ENCODE measurements around the gene DVL1. TPM values are rescaled to one million over a fixed set of nuclear protein-coding genes. Genes with fewer than 3 reads are reported as not detected.
A peak's percentile ranks its signal among the peaks of the same experiment; 100 is the strongest.

DVL1 gene
- total and polyA plus RNA-seq, 12 donors, result 64.7 to 153 (median 79.7) TPM

DNA sequence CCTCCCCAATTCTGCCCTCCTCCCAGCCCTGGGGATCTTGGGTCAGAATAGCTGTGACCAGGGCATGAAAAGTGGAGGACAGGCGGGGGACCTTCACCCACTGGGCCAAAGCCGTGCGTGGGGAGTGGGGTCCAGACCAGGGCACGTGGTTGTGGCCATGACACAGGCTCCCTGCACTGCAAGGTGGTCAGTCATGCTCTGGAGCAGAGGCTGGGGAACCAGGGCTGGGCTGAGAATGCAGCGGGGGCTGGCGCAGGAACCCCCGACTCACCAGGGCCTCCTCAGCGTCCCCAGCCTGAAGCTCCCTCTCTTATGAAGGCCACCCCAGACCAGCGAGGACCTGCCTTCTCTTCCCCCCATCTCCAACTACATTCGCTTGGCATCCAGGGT lies 2.7 kb downstream of the DVL1 start:
- H3K9me3 ChIP-seq, result no peaks in the 10 kb centered on the region
- H3K27ac ChIP-seq, result peak overlapping the region in 7 of 10 donors; percentile 0 to 85 (median 13)
- whole genome bisulfite sequencing, 2 donors, result 91 to 94% methylated on average over 10 of the region's 10 CpGs
- intact Hi-C loops (cut with DNase I), result loop anchor here in 2 of 10 donors (5.0 kb wide), 1 partner anchor 39 kb away; the partner anchor contains the start of genes ACAP3 (in 2 of the 2) and PUSL1 (in 2 of the 2)
- no peak for ATAC-seq
- TF ChIP-seq, protein P1, sequence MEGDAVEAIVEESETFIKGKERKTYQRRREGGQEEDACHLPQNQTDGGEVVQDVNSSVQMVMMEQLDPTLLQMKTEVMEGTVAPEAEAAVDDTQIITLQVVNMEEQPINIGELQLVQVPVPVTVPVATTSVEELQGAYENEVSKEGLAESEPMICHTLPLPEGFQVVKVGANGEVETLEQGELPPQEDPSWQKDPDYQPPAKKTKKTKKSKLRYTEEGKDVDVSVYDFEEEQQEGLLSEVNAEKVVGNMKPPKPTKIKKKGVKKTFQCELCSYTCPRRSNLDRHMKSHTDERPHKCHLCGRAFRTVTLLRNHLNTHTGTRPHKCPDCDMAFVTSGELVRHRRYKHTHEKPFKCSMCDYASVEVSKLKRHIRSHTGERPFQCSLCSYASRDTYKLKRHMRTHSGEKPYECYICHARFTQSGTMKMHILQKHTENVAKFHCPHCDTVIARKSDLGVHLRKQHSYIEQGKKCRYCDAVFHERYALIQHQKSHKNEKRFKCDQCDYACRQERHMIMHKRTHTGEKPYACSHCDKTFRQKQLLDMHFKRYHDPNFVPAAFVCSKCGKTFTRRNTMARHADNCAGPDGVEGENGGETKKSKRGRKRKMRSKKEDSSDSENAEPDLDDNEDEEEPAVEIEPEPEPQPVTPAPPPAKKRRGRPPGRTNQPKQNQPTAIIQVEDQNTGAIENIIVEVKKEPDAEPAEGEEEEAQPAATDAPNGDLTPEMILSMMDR (IDR thresholded peaks at IDR 0.05), result no peak
- H3K4me3 ChIP-seq, result peak overlapping the region in 1 of 10 donors; percentile 2
- H3K4me1 ChIP-seq, result peaks cover 28 to 56% (median 49%) of the 10 kb centered on the region in 9 donors
- peaks cover 0 to under 1% (median 0%) of the 10 kb centered on the region in 7 donors for H3K27me3 ChIP-seq
- peaks cover 0 to 7% (median 0%) of the 10 kb centered on the region in 9 donors for H3K36me3 ChIP-seq
- no peak for DNase-seq

DNA sequence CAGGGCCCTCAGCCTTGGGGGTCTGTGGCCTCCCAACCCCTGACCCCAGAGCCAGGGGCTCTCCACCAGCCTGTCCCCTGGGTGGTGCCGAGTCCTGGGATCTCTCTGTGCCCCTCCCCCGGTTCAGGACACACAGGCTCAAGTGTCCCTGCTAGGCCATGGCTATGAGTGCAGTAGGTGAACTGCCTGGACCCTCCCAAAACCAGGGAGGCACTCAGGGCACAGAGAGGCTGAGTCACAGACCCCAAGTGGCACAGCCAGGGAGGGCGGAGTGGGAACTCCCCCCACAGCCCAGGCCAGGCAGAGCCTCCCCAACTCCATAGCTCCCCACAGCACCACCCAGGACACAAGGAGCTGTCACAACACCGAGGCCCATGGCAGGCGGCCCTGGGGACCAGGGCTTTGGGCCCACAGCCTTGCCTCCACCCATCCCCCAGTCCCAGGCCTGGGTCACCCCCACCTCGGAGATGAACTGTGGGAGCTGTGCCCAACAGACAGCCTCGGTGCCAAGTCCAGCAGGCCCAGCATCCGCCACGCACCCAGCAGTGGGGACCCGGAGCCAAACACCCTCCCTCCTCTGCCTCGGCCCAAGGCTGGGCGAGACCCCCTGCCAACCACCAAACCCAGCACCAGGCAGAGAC lies 3.2 kb downstream of the DVL1 start:
- intact Hi-C loops (cut with DNase I), result loop anchor here in 2 of 10 donors (5.0 kb wide), 1 partner anchor 39 kb away; the partner anchor contains the start of genes ACAP3 (in 2 of the 2) and PUSL1 (in 2 of the 2)
- TF ChIP-seq, protein P1 (IDR thresholded peaks at IDR 0.05), result no peak
- peak overlapping the region in 9 of 10 donors; percentile 0 to 85 (median 13) for H3K27ac ChIP-seq
- H3K27me3 ChIP-seq, result no peaks in the 10 kb centered on the region
- peak overlapping the region in 1 of 10 donors; percentile 2 for H3K4me3 ChIP-seq
- 55 to 60% methylated on average over 12 of the region's 12 CpGs for WGBS, 2 donors
- peak in 5 of 8 donors; percentile 11 to 37 (median 18) for ATAC-seq
- H3K9me3 ChIP-seq, result no peaks in the 10 kb centered on the region
- DNase-seq, result peak in 1 of 2 donors; percentile 54
- peaks cover 0 to 12% (median 0%) of the 10 kb centered on the region in 9 donors for H3K36me3 ChIP-seq
- peaks cover 27 to 54% (median 47%) of the 10 kb centered on the region in 9 donors for H3K4me1 ChIP-seq

DNA sequence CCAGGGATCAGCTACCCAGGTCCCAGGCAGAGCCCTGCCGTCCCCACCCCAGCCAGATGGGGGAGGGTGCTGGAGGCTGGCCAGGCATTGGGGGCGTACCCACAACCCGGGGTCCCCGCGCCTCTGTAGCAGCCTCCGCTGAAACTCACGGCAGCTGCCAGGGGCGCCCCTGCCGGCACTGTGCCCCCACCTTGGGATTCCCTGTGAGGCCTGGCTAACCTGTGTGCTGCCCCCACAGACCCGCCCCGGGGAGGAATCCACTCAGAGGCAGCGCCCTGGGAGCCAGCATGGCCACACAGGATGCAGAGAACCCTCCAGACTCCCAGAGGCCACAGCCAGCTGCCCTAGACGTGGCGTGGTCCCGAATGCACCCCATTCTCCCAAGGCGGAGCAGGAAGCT lies 3.8 kb downstream of the DVL1 start:
- H3K27me3 ChIP-seq, result no peaks in the 10 kb centered on the region
- intact Hi-C loops (cut with DNase I), result loop anchor here in 2 of 10 donors (5.0 kb wide), 1 partner anchor 38 kb away; the partner anchor contains the start of genes ACAP3 (in 2 of the 2) and PUSL1 (in 2 of the 2)
- TF ChIP-seq, protein P1 (IDR thresholded peaks at IDR 0.05), result no peak
- peaks cover 0 to 13% (median under 1%) of the 10 kb centered on the region in 9 donors for H3K36me3 ChIP-seq
- H3K9me3 ChIP-seq, result no peaks in the 10 kb centered on the region
- ATAC-seq, result no peak
- DNase-seq, result no peak
- no peak overlapping the region for H3K4me3 ChIP-seq
- WGBS, 2 donors, result 78 to 81% methylated on average over 16 of the region's 16 CpGs
- H3K27ac ChIP-seq, result peak overlapping the region in 3 of 10 donors; percentile 7 to 40 (median 13)
- H3K4me1 ChIP-seq, result peaks cover 27 to 54% (median 47%) of the 10 kb centered on the region in 9 donors

DNA sequence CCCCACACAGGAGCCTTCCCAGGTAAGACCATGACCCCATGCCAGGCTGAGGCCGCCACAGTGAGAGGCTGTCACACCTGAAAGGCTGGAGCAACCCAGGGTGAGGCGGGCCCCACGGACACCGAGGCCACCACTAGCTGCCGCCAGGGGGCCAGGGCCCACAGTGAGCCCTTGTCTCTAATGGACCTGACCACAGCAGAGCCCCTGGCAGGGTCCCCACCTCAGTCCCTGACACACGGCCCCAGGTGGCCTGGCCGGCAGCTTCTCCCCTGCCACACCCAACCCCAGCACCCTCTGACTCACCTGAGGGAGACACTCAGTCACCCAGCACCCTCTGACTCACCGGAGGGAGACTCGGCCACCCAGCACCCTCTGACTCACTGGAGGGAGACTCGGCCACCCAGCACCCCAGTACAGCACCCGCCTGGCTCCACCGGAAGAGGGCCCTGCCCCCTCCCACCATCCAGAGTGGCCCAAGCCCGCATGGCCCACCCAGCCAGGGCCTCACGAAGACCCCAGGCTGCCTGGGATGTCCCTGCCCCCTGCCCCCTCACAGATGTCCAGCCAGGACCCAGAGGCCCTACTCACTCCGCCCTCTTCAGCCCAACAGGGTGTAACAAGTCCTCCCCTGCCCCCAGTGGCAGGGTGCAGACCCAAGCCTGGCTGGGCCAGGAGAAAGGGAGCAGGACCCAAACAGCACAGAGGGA lies 4.4 kb downstream of the DVL1 start:
- H3K27ac ChIP-seq, result peak overlapping the region in 3 of 10 donors; percentile 7 to 50 (median 36)
- H3K9me3 ChIP-seq, result no peaks in the 10 kb centered on the region
- H3K36me3 ChIP-seq, result peaks cover 0 to 19% (median 5%) of the 10 kb centered on the region in 9 donors
- H3K4me3 ChIP-seq, result no peak overlapping the region
- TF ChIP-seq, protein P1 (IDR thresholded peaks at IDR 0.05), result peak in 7 of 9 donors; percentile 9 to 32 (median 17)
- ATAC-seq (peak in 1 of 8 donors; percentile 0), DNase-seq (no peak)
- no peaks in the 10 kb centered on the region for H3K27me3 ChIP-seq
- WGBS, 2 donors, result 73 to 82% methylated on average over 15 of the region's 15 CpGs
- intact Hi-C loops (cut with DNase I), result loop anchor here in 2 of 10 donors (5.0 kb wide), 1 partner anchor 38 kb away; the partner anchor contains the start of genes ACAP3 (in 2 of the 2) and PUSL1 (in 2 of the 2)
- peaks cover 27 to 54% (median 47%) of the 10 kb centered on the region in 9 donors for H3K4me1 ChIP-seq
